Neuronal stem cell (in vitro differentiated cells): ENCODE results near the gene VOPP1.

Experiments used
- DNase-seq: peaks from one replicate; pipeline ENCODE4 v3.0.0-alpha.2; 2013; ENCODE audit warnings: low spot score
- H2AFZ ChIP-seq: one replicate; pipeline ENCODE4 v1.6.1; 2013; ENCODE audit warnings: mild to moderate bottlenecking, low read length, inconsistent platforms
- H2AK5ac ChIP-seq: 2 replicates; pipeline ENCODE4 v1.6.1; 2013; ENCODE audit warnings: low read depth, mild to moderate bottlenecking, inconsistent platforms, low read length, moderate library complexity, mixed read lengths
- H2BK120ac ChIP-seq: 2 replicates; pipeline ENCODE4 v1.6.1; 2013; ENCODE audit warnings: low read depth, mild to moderate bottlenecking, inconsistent platforms, low read length, moderate library complexity, mixed read lengths
- H2BK12ac ChIP-seq: one replicate; pipeline ENCODE4 v1.6.1; 2013; ENCODE audit warnings: low read length, inconsistent platforms
- H2BK15ac ChIP-seq: 2 replicates; pipeline ENCODE4 v1.6.1; 2013; ENCODE audit warnings: mild to moderate bottlenecking, low read length, inconsistent platforms, mixed read lengths
- H2BK5ac ChIP-seq: one replicate; pipeline ENCODE4 v1.6.1; 2013; ENCODE audit warnings: inconsistent platforms, mild to moderate bottlenecking, low read length, moderate library complexity
- H3K14ac ChIP-seq: one replicate; pipeline ENCODE4 v1.6.1; 2013; ENCODE audit warnings: low read length, inconsistent platforms
- H3K18ac ChIP-seq: 2 replicates; pipeline ENCODE4 v1.6.1; 2013; ENCODE audit warnings: low read length, inconsistent platforms
- H3K23ac ChIP-seq: 2 replicates; pipeline ENCODE4 v1.6.1; 2013; ENCODE audit warnings: low read depth, mild to moderate bottlenecking, mixed read lengths, low read length, inconsistent platforms; ENCODE audit not compliant: poor library complexity
- H3K27ac ChIP-seq: replicated peaks from 3 replicates; pipeline ENCODE4 v1.5.1; 2013; ENCODE audit warnings: low read length, inconsistent platforms
- H3K27me3 ChIP-seq, 3 experiments: 2 replicates each; pipeline ENCODE4 v1.6.1; 2013; ENCODE audit warnings: low read length in 3 of 3, mild to moderate bottlenecking in 2 of 3, inconsistent platforms in 1 of 3, low read depth in 1 of 3, mixed read lengths in 1 of 3, moderate library complexity in 1 of 3; ENCODE audit not compliant: control insufficient read depth in 3 of 3, insufficient read depth in 3 of 3
- H3K36me3 ChIP-seq, 2 donors: replicated peaks in 1 of 2; 2 replicates each; pipeline ENCODE4 v1.6.1; 2013; ENCODE audit warnings: low read length in 2 of 2; ENCODE audit not compliant: control insufficient read depth in 2 of 2, insufficient read depth in 2 of 2
- H3K4ac ChIP-seq: 2 replicates; pipeline ENCODE4 v1.6.1; 2013; ENCODE audit warnings: inconsistent platforms, mild to moderate bottlenecking, low read length, moderate library complexity
- H3K4me1 ChIP-seq, 2 donors: 1 replicate in 1 of 2; 2 replicates in 1 of 2; pipeline ENCODE4 v1.6.1; 2013; ENCODE audit warnings: low read length in 2 of 2, low read depth in 1 of 2; ENCODE audit not compliant: control insufficient read depth in 2 of 2, insufficient read depth in 1 of 2
- H3K4me2 ChIP-seq: one replicate; pipeline ENCODE4 v1.6.1; 2013; ENCODE audit warnings: mild to moderate bottlenecking, low read length, inconsistent platforms; ENCODE audit not compliant: insufficient read depth, poor library complexity, severe bottlenecking
- H3K4me3 ChIP-seq, 2 donors: 2 replicates each; pipeline ENCODE4 v1.5.1; 2013; ENCODE audit warnings: low read length in 2 of 2, mild to moderate bottlenecking in 2 of 2, inconsistent platforms in 1 of 2, moderate library complexity in 1 of 2
- H3K79me1 ChIP-seq: one replicate; pipeline ENCODE4 v1.6.1; 2013; ENCODE audit warnings: low read depth, mild to moderate bottlenecking, inconsistent platforms, low read length, moderate library complexity
- H3K9ac ChIP-seq: one replicate; pipeline ENCODE4 v1.6.1; 2013; ENCODE audit warnings: mild to moderate bottlenecking, low read depth, low read length, inconsistent platforms; ENCODE audit not compliant: poor library complexity
- H3K9me3 ChIP-seq, 2 donors: replicated peaks in 1 of 2; 2 replicates each; pipeline versions ENCODE3 to v1.6.1; 2013; ENCODE audit warnings: low read length in 2 of 2, mild to moderate bottlenecking in 2 of 2, inconsistent platforms in 1 of 2, low read depth in 1 of 2, mixed read lengths in 1 of 2, moderate library complexity in 1 of 2; ENCODE audit not compliant: control insufficient read depth in 2 of 2, insufficient read depth in 1 of 2
- H4K8ac ChIP-seq: one replicate; pipeline ENCODE4 v1.6.1; 2013; ENCODE audit warnings: low read depth, mild to moderate bottlenecking, inconsistent platforms, low read length, moderate library complexity
- H4K91ac ChIP-seq: one replicate; pipeline ENCODE4 v1.6.1; 2013; ENCODE audit warnings: low read length, low read depth, mild to moderate bottlenecking, inconsistent platforms; ENCODE audit not compliant: poor library complexity
- WGBS, 2 donors: extraction: QIAGEN DNeasy Blood & Tissue Kit; methylation state at CpG; one replicate each; pipeline ENCODE4 v1.1.7; 2013; ENCODE audit warnings: missing lambda C conversion rate in 2 of 2, mixed read lengths in 1 of 2; ENCODE audit not compliant: insufficient read length in 2 of 2, insufficient replicate concordance in 1 of 2; ENCODE audit errors: extremely low coverage in 2 of 2; 5-methylcytosine and 5-hydroxymethylcytosine counted together

The VOPP1 gene

DNA sequence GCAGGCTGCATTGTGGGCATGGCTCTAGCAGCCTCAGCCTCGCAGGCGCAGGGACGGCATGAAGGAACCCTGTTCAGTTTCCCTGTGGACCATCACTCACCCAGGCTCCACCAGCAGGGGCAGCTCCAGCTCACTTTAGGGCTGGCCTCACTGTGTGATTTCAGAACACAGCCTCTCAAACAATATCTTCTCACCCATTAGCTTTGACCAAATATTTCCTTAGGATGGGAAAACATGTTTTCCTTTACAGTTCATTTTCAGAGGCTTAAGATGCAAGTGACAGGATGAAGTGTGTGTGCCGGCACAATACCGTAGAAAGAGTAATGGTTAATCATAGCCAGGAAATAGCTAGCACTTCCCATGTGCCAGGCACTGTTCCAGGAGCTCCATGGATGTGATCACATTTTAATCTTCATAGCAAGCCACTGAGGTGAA is 149.0 kb downstream of the VOPP1 start:
- Histone ChIP-seq H3K14ac (no peak overlapping the region), H3K27me3 (no peaks in the 10 kb centered on the region), H3K4ac (no peak overlapping the region), H2BK12ac (no peak overlapping the region), H2BK15ac (no peak overlapping the region), H3K9me3 (no peaks in the 10 kb centered on the region), H4K91ac (no peak overlapping the region), H2BK5ac (no peak overlapping the region), H3K36me3 (peaks cover 0 to 18% of the 10 kb centered on the region in 2 donors), H3K4me2 (no peak overlapping the region), H3K23ac (no peak overlapping the region), H3K9ac (no peak overlapping the region), H3K4me3 (no peak overlapping the region), H2AK5ac (no peak overlapping the region), H3K18ac (no peak overlapping the region), H3K27ac (no peak overlapping the region), H2AFZ (no peak overlapping the region), H2BK120ac (no peak overlapping the region), H3K4me1 (peaks cover 14% of the 10 kb centered on the region in 2 donors), H3K79me1 (no peaks in the 10 kb centered on the region), H4K8ac (no peak overlapping the region)
- WGBS, 2 donors = no CpG with 5 or more reads among the region's 5 CpGs
- DNase-seq = no peak
